Measurements from ENCODE around the gene PIPOX.

Gene PIPOX

DNA sequence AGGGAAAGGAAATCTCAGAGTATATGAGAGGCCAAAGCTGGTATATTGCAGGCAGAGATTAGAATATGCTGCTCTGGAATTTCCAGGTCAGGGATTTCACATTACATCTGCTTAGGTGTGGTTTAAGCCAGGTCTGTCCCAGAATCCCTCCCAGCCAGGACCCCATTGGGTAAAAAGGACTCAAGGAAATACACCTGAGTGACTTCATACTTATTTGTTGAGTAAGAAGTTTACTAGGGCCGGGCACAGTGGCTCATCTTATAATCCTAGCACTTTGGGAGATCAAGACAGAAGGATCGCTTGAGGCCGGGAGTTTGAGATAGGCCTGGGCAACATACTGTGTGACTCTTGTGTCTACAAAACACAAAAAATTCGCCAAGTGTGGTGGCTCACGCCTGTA lies 7.2 kb downstream of the PIPOX start:
- TF ChIP-seq, protein P1, sequence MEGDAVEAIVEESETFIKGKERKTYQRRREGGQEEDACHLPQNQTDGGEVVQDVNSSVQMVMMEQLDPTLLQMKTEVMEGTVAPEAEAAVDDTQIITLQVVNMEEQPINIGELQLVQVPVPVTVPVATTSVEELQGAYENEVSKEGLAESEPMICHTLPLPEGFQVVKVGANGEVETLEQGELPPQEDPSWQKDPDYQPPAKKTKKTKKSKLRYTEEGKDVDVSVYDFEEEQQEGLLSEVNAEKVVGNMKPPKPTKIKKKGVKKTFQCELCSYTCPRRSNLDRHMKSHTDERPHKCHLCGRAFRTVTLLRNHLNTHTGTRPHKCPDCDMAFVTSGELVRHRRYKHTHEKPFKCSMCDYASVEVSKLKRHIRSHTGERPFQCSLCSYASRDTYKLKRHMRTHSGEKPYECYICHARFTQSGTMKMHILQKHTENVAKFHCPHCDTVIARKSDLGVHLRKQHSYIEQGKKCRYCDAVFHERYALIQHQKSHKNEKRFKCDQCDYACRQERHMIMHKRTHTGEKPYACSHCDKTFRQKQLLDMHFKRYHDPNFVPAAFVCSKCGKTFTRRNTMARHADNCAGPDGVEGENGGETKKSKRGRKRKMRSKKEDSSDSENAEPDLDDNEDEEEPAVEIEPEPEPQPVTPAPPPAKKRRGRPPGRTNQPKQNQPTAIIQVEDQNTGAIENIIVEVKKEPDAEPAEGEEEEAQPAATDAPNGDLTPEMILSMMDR (conservative IDR thresholded peaks at IDR 0.05), result no peak
- no peak overlapping the region for H3K27ac ChIP-seq

DNA sequence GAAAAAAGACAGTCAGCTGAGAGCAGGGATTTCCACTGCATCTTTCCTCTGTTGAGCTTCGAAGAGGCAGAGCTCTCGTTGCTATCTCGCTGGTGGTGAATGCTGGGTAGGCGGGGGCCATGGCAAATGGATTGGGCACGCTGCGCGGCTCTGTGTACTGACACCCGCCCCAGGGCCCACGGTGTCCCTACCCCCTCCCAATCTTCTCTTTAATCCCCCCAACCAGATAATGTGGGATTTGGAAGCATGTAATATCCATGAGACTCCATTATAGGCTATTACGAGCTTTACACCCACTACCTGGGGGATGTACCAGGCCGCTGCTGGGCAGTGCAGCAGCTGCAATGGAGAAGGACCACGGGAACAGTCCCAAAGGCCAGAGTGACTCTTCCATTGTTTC lies 8.3 kb downstream of the PIPOX start:
- TF ChIP-seq, protein P1 (conservative IDR thresholded peaks at IDR 0.05), result no peak
- H3K27ac ChIP-seq, result no peak overlapping the region

DNA sequence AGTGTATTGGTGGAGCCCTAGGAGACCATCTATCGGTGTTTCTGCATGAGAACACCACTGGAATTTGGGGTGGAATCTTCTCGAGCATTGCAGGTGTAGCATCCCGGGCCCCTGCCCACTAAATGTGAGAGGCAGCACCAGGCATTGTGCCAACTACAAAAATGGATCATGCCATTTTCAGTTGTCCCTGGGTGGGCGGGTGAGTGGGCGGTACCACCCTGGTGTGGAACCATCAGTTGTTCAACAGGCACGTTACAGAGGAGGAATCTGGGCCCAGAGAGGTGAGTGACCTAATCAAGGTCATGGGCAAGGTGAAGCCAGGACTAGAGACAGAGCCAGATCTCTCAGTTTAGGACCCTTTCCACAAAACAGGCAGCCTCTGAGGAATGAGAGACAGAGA lies 8.8 kb downstream of the PIPOX start:
- H3K27ac ChIP-seq, result no peak overlapping the region
- TF ChIP-seq, protein P1 (conservative IDR thresholded peaks at IDR 0.05), result no peak

DNA sequence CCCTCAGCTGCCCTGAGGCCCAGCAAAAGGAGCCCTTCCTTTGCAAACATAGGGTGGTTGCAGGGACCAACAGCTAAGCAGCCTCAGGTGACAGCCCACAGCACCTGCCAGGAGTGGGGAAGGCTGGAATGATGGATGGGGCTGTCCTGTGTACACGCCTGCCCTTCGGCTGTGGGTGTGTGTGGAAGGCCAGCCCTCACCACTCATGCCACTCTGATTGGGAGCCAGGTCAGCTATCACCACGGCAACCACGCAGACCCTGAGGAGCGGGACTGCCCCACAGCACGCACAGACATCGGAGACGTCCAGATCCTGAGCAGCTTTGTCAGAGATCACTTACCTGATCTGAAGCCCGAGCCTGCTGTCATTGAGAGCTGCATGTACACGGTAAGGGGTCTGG lies 11.9 kb downstream of the PIPOX start:
- TF ChIP-seq, protein P1 (conservative IDR thresholded peaks at IDR 0.05), result no peak
- no peak overlapping the region for H3K27ac ChIP-seq

DNA sequence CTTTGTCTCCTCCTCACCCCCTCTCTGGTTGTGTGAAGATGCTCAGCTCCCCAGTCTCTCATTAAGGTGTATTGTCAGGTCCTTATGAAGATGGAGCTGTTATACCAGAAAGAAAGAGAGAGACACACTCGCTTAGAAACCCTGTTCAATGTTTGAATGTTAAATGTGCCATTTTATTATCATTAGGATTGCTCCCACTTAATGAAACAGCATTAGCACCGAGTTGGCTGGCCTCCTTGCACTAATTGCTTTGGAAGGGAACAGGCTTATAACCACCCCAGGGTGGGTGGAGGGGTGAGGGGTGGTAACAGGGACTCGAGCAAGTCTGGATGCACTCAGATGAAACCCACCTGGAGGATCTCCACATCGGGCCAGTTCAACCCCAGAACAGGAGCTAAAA lies 14.4 kb downstream of the PIPOX start:
- H3K27ac ChIP-seq, result peak overlapping the region; percentile 67
- TF ChIP-seq, protein P1 (conservative IDR thresholded peaks at IDR 0.05), result no peak

DNA sequence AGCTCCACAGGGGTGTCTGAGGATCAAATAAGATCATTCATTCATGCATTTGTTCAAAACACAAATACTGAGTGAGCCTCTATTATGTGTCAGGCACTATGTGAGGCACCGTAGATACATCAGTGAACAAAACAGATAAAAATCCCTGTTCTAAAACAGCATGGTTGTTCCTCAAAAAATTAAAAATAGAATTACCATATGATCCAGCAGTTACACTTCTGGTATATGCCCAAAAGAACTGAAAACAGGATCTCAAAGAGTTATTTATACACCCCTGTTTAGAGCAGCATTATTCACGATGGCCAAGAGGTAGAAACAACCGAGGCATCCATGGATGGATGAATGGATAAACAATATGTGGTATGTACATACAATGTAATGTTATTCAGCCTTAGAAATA lies 15.4 kb downstream of the PIPOX start:
- peak overlapping the region; percentile 67; the same call in 1 of the 2 replicates for H3K27ac ChIP-seq
- TF ChIP-seq, protein P1 (conservative IDR thresholded peaks at IDR 0.05), result no peak

DNA sequence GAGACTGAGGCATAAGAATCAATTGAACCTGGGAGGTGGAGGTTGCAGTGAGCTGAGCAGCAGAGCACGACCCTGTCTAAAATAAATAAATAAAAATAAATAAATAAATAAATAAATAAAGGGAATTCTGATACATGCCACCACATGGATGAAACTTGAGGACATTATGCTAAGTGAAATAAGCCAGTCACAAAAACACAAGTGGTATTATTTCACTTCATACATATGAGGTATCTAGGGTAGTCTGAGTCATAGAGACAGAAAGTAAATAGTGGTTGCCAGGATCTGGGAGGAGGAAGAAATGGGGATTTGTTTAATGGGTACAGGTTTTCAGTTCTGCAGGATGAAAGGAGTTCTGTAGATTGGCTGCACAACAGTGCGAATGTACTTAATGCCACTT lies 16.3 kb downstream of the PIPOX start:
- H3K27ac ChIP-seq, result no peak overlapping the region; the same call in 1 of the 2 replicates
- TF ChIP-seq, protein P1 (conservative IDR thresholded peaks at IDR 0.05), result no peak

DNA sequence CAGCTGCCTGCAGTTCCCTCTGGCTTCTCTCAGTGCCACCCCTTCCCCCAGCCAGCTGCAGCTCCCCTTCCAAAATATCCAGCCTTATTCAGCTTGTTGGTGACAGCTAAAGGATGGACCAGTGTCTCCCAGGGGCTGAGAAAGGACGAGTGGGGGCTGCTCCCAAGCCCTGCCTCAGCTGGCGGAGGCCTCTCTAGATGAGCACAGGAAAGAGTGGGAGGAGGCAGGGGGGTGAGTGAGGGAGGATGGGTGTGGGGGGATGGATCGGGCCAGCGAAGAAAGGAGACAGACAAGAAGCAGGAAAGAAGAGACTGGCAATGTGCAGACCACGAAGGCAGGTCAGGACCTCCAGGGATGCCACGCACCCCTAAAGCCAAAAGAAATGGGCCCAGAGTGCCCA lies 17.5 kb downstream of the PIPOX start:
- no peak overlapping the region for H3K27ac ChIP-seq
- TF ChIP-seq, protein P1 (conservative IDR thresholded peaks at IDR 0.05), result no peak
